DOHH2 (cell line): ENCODE results near the gene DIS3L2.
"Not testable (repeated sequence)": the region's sequence is repeated elsewhere in the genome, so short reads cannot be mapped to it uniquely, and the experiment has no call there.

ENCODE experiments used
- H3F3A ChIP-seq: fragments of 200-600 bp; sonication (generic), shearing (Covaris generic); 2 replicates; pipeline ENCODE4 v1.6.0; 2016; ENCODE audit warnings: antibody characterized with exemption, mild to moderate bottlenecking; ENCODE audit not compliant: control insufficient read depth, insufficient read depth
- H3K27ac ChIP-seq: fragments of 200-600 bp; sonication (generic); 2 replicates; pipeline ENCODE4 v1.5.1; 2014; ENCODE audit warnings: low read depth, mild to moderate bottlenecking, low read length, moderate library complexity
- H3K27me3 ChIP-seq: fragments of 200-600 bp; sonication (generic); 2 replicates; pipeline ENCODE4 v1.6.1; 2014; ENCODE audit warnings: mild to moderate bottlenecking, low read length, mixed read lengths; ENCODE audit not compliant: control insufficient read depth
- H3K36me3 ChIP-seq: fragments of 200-600 bp; sonication (generic); 2 replicates; pipeline ENCODE4 v1.6.1; 2014; ENCODE audit warnings: mild to moderate bottlenecking, low read length, moderate library complexity, mixed read lengths; ENCODE audit not compliant: control insufficient read depth
- H3K4me1 ChIP-seq: fragments of 200-600 bp; sonication (generic); 2 replicates; pipeline ENCODE4 v1.6.1; 2014; ENCODE audit warnings: mild to moderate bottlenecking, low read length, mixed read lengths; ENCODE audit not compliant: control insufficient read depth
- H3K4me2 ChIP-seq: fragments of 200-600 bp; sonication (generic); 2 replicates; pipeline ENCODE4 v1.6.0; 2014; ENCODE audit warnings: mild to moderate bottlenecking, low read length, moderate library complexity
- H3K4me3 ChIP-seq: fragments of 200-600 bp; sonication (generic); 2 replicates; pipeline ENCODE4 v1.5.1; 2014; ENCODE audit warnings: mild to moderate bottlenecking, low read length, mixed read lengths
- H3K79me2 ChIP-seq: fragments of 200-600 bp; sonication (generic); 2 replicates; pipeline ENCODE4 v1.6.1; 2014; ENCODE audit warnings: mild to moderate bottlenecking, low read length, mixed read lengths; ENCODE audit not compliant: control insufficient read depth
- H3K9me2 ChIP-seq: fragments of 200-600 bp; sonication (generic); replicated peaks from 2 replicates; pipeline ENCODE4 v1.6.1; 2014; ENCODE audit warnings: mild to moderate bottlenecking, low read length, mixed read lengths; ENCODE audit not compliant: control insufficient read depth
- H3K9me3 ChIP-seq: fragments of 200-600 bp; sonication (generic); 2 replicates; pipeline ENCODE4 v1.6.1; 2014; ENCODE audit warnings: antibody characterized with exemption, low read length, mixed read lengths; ENCODE audit not compliant: control insufficient read depth, insufficient read depth
- H4K20me1 ChIP-seq: fragments of 200-600 bp; sonication (generic); 2 replicates; pipeline ENCODE4 v1.6.0; 2014; ENCODE audit warnings: low read depth, mild to moderate bottlenecking, antibody characterized with exemption, low read length, moderate library complexity; ENCODE audit not compliant: control insufficient read depth, insufficient read depth
- CTCF ChIP-seq: fragments of 200-600 bp; sonication (generic); IDR thresholded peaks from one replicate; pipeline ENCODE4 v1.5.1; 2014; ENCODE audit warnings: antibody characterized with exemption, mild to moderate bottlenecking, low read depth, low read length; ENCODE audit not compliant: poor library complexity, severe bottlenecking
- EZH2phosphoT487 ChIP-seq: fragments of 200-600 bp; sonication (generic); IDR thresholded peaks from 2 replicates; pipeline ENCODE4 v1.6.1; 2017; ENCODE audit warnings: borderline replicate concordance, mild to moderate bottlenecking, antibody characterized with exemption, low read length, moderate library complexity, mixed read lengths

DIS3L2 gene

GRCh38 chr2:232028071-232028470, 66.6 kb downstream of the DIS3L2 start:
- Histone ChIP-seq H3K4me2 (no peak overlapping the region), H3K9me2 (no peaks in the 10 kb centered on the region), H3K9me3 (no peaks in the 10 kb centered on the region), H3K4me1 (no peaks in the 10 kb centered on the region), H3F3A (no peaks in the 10 kb centered on the region), H4K20me1 (no peaks in the 10 kb centered on the region), H3K27me3 (no peaks in the 10 kb centered on the region), H3K4me3 (no peak overlapping the region), H3K79me2 (no peaks in the 10 kb centered on the region), H3K27ac (no peak overlapping the region), H3K36me3 (peaks cover 33% of the 10 kb centered on the region)
- TF ChIP-seq EZH2phosphoT487 (no peak), CTCF (no peak)

DNA sequence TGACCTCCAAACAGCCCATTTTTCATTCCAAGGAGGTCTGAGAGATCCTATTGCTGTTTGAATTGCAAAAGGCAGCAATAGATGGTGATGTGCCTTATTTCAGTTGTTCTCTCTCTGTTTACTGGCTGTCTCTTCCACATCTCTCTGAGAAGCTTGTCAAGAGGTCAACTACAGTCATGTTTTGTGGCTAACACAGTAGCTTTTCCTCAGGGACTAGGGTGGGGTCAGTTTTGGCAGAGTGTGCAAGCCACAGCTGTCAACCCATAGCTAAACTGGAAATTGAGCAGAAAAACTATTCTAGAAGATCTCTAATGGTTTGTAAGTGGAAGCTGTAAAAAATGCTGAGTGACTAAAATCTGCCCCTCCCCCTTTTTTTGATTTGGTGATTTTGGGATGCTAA, 67.1 kb downstream of the DIS3L2 start:
- H3K9me2 ChIP-seq = no peaks in the 10 kb centered on the region
- H3K36me3 ChIP-seq = peaks cover 27% of the 10 kb centered on the region
- no peak overlapping the region for H3K4me3 ChIP-seq
- TF ChIP-seq CTCF (no peak), EZH2phosphoT487 (no peak)
- no peaks in the 10 kb centered on the region for H3K79me2 ChIP-seq
- no peak overlapping the region for H3K4me2 ChIP-seq
- no peaks in the 10 kb centered on the region for H3K4me1 ChIP-seq
- H3K27ac ChIP-seq = no peak overlapping the region
- H3K9me3 ChIP-seq = no peaks in the 10 kb centered on the region
- H3K27me3 ChIP-seq = no peaks in the 10 kb centered on the region
- no peaks in the 10 kb centered on the region for H3F3A ChIP-seq
- H4K20me1 ChIP-seq = no peaks in the 10 kb centered on the region

DNA sequence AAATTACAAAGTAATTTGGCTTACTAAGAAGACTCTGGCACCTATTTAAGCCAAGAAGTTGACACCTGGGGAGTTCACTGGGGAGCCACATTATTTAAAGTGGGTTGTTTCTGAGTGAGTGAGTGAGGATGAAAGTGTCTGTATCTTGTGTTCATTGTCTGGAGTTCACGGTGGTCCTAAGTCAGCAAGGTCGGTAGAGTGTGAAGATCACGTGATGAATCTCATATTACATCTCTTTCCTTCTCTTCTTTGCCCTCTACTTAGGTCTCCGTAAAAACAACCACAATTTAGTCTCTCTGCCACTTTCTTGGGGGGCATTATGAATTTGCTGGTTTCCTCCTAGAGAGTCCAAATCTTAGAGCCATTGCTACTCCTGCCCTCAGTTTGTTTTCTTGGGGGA, 67.8 kb downstream of the DIS3L2 start:
- Histone ChIP-seq H3K4me3 (no peak overlapping the region), H3K36me3 (peaks cover 21% of the 10 kb centered on the region), H3F3A (no peaks in the 10 kb centered on the region), H3K9me3 (no peaks in the 10 kb centered on the region), H3K79me2 (no peaks in the 10 kb centered on the region), H3K4me2 (no peak overlapping the region), H3K27me3 (no peaks in the 10 kb centered on the region), H3K27ac (no peak overlapping the region), H4K20me1 (no peaks in the 10 kb centered on the region), H3K9me2 (no peaks in the 10 kb centered on the region), H3K4me1 (no peaks in the 10 kb centered on the region)
- no peak for TF ChIP-seq EZH2phosphoT487
- no peak for TF ChIP-seq CTCF

DNA sequence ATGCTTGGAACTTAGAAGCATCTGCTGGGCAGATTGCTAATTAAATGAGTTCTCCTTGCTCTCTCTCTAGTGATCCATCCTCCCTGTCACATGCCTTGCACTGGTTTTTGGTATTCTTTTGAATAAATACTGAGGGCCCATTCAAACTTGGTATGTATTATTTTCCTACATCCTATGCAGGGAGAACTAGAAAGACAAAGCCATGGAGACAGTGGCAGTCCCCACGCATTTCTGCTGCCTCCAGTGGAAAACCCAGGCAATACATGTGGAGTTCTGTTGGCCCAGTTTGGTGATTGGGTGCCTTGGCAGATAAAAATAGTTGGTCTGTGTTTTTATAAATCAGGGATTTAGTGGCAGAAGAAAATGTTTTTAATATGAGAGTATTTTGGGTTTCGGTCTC, 68.7 kb downstream of the DIS3L2 start:
- H3K79me2 ChIP-seq = no peaks in the 10 kb centered on the region
- H3K4me1 ChIP-seq = no peaks in the 10 kb centered on the region
- H3F3A ChIP-seq = no peaks in the 10 kb centered on the region
- TF ChIP-seq CTCF = peak; percentile 40
- no peak for TF ChIP-seq EZH2phosphoT487
- no peak overlapping the region for H3K4me3 ChIP-seq
- H3K27ac ChIP-seq = no peak overlapping the region
- H3K36me3 ChIP-seq = peaks cover 16% of the 10 kb centered on the region
- no peaks in the 10 kb centered on the region for H4K20me1 ChIP-seq
- no peak overlapping the region for H3K4me2 ChIP-seq
- no peaks in the 10 kb centered on the region for H3K27me3 ChIP-seq
- H3K9me2 ChIP-seq = no peaks in the 10 kb centered on the region
- no peaks in the 10 kb centered on the region for H3K9me3 ChIP-seq

DNA sequence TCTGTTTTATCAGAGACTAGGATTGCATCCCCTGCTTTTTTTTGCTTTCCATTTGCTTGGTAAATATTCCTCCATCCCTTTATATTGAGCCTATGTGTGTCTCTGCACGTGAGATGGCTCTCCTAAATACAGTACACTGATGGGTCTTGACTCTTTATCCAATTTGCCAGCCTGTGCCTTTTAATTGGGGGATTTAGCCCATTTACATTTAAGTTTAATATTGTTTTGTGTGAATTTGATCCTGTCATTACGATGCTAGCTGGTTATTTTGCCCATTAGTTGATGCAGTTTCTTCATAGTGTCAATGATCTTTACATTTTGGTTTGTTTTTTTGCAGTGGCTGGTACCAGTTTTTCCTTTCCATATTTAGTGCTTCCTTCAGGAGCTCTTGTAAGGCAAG, 73.8 kb downstream of the DIS3L2 start:
- not testable (repeated sequence) for H3K36me3 ChIP-seq, H3F3A ChIP-seq, H3K4me2 ChIP-seq, H3K27me3 ChIP-seq, H3K27ac ChIP-seq, H3K9me3 ChIP-seq, H3K9me2 ChIP-seq, H4K20me1 ChIP-seq, H3K79me2 ChIP-seq, H3K4me3 ChIP-seq, H3K4me1 ChIP-seq
